Activated CD4-positive, alpha-beta T cell treated with anti-CD3 and anti-CD28 coated beads for 1 hour (primary cell): Measurements from ENCODE around the gene SLC25A24.
"Not testable (repeated sequence)": the region's sequence is repeated elsewhere in the genome, so short reads cannot be mapped to it uniquely, and the experiment has no call there.

Source experiments
- DNase-seq: peaks from one replicate; pipeline ENCODE4 v3.0.0-alpha.2; 2020

SLC25A24 gene

GRCh38 chr1:108133148-108133547, 67.0 kb downstream of the SLC25A24 start:
- not testable (repeated sequence) for DNase-seq

- DNase-seq = not testable (repeated sequence)
Measured at GRCh38 chr1:108132367-108132766, 67.8 kb downstream of the SLC25A24 start.

GRCh38 chr1:108131281-108131680, 68.9 kb downstream of the SLC25A24 start:
- DNase-seq = not testable (repeated sequence)

DNA sequence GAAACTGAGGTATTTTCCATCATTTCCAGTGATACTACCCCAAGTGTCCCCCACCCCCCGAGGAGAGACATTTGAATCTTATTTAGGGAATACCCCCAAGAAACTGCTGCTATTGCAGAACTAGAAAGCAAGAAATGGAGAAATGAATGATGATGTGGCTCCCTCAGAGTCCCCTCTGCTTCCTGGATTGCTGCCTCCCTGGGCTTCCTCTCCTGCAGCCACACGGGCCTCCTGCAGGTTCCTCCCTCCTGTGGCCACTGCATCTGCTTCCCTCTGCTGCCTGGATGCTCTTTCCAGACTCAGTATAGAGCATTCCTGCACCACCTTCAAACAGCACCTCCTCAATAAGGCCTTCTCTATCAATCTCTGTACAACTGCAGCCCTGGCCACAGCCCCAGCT, 69.3 kb downstream of the SLC25A24 start:
- no peak for DNase-seq

DNA sequence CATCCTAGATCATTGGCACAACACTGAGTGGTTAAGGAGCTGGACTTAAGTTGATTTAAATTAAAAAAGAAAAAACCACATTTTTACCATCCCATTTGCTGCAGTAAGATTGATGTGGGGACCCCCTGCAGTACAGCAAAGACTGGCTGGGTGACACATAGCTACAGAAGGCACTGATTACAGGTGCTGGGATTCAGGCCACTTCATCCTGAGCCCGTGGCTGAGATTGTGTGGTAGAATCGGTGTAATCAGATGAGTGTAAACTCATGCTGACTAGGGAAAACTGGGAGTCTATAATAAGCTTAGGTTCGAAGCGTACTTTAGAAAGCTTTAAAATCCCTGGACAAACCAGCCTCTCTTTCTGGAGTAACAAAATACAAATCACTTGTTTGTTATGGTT, 70.1 kb downstream of the SLC25A24 start:
- DNase-seq = no peak

GRCh38 chr1:108125312-108126138, 74.6 kb downstream of the SLC25A24 start:
- peak; percentile 49 for DNase-seq

DNA sequence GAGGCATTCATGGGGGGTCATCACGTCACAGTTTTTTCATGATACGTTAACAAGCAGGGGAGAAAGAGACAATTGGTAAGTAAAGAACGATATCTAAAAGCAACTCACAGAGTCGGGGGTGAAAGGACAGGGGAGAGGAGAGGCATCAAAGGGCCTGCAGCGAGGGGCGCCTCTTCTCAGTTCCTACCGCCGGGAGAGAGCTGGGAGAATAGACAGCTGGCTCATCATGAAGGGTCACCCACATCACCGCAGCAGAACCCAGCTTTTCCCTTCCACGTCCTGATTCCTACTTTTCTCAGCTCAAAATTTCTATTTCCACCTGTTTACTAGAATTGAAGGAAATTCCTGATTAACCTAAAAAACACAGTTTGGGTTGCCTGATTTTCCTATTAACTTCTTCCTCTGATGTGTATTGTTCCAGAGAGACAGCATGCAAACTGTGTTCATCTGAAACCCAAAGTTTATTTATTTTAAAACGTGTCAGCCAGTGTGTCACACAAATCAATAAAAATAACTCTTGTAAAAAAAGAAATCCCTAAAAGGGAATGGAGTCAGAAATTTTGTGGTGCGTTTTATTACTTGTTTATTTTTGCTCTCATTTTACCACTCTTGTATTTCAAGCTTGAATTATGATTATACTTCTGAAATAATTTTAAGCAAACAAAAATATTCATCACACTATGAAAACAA, 75.4 kb downstream of the SLC25A24 start:
- DNase-seq = no peak

GRCh38 chr1:108124023-108124422, 76.1 kb downstream of the SLC25A24 start:
- no peak for DNase-seq

GRCh38 chr1:108121358-108122143, 78.6 kb downstream of the SLC25A24 start:
- DNase-seq = no peak

DNA sequence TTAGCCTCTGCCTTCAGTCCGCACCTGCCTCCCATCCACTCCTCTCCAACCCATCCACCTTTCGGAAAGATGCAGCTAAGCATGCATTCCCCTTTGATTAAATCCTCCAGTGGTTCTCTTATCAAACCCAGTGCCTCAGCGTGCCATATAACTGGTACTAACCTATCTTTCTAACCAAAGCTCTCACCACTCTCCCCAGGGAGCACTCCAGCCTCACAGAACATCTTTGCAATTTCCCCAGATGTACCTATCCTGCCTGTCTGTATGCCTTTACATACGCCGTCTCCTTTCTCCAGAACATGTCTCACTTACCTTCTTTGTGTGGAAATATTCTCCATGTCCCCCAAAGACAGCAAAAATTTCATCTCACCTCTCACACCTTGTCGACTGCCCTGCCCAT, 80.0 kb downstream of the SLC25A24 start:
- DNase-seq = no peak

DNA sequence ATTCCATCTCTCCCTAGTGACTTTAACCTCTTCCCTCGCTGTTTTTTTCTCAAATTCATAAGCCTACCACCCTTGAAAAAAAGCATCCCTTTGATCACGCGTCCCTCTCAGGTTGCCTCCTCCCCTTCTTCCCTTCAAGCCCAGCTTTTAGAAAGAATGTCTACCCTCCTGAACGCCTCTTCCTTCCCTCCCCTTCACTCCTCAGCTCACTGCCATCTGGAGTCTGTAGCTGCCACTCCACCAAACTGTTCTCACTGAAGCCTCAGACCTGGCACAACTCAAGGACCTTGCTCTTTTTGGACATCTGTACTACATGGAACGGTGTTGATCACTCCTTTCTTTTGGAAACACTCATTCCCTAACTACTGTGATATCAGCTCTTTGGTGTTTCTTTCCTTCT, 80.6 kb downstream of the SLC25A24 start:
- DNase-seq = no peak

GRCh38 chr1:108117945-108118902, 81.9 kb downstream of the SLC25A24 start:
- no peak for DNase-seq

- no peak for DNase-seq
Measured at GRCh38 chr1:108117237-108117636, 82.9 kb downstream of the SLC25A24 start.

DNA sequence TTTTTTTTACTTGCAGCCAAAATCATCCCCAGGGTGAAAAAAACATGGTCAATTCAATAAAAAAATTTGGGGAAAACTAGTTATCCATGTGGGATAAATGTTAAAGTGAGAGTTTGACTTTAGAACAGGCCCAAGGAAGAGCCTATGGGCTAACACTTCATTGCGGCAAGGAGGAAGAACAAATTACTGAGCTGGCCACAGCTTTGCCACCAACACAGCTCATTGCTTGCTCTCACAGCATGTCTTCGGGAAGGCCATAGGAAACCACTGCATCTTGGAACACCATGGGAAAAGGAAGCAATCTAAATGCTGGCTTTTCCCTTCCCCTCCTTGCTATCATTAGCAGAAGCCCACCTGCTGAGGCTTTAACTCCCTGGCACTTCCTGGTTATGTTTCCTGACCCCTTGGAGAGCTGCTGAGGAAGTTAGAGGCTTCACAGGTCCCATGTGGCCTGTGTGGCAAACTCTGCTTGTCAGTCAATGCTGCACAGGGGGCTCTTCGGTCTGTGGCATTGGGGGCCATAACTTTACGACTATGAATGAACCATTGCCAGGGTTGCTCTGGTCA, 86.0 kb downstream of the SLC25A24 start:
- DNase-seq = no peak

DNA sequence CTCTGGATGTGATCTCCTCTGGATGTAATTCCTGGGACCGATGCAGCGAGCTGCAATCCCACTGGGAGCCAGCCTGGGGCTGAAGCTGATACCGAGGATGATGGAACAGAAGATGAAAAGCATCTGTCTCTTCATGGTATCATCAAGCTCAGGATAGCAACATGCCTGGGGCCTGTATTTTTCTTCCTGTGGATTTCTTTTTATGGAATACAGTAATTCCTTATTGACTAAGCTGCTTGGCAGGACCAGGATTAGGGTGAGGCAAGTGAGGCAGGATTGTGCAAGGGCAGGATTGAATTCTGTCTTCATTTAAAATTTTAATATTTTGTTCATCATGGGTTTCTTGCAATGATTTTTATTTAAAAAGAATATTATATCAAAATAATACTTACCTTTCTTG, 86.6 kb downstream of the SLC25A24 start:
- DNase-seq = no peak

GRCh38 chr1:108109295-108109973, 90.7 kb downstream of the SLC25A24 start:
- no peak for DNase-seq

GRCh38 chr1:108108119-108108518, 92.0 kb downstream of the SLC25A24 start:
- DNase-seq = no peak

DNA sequence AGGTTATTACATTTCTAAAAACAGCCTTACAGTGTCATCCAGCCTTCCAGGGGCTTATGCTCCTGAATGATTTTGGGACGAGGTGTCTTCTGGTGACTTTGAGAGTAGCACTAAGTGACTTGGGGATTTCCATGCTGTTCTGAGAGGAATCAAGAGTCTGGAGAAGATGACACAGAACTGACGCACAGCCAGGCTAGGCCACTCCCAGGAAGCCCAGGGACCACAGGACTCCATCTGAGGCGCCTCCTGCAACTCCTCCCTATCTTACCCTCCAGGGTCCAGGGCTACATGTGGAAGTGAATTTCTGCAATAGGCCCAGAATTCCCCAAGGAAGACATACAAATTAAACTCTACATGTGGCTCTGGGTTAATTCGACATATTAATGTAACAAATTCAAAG, 92.5 kb downstream of the SLC25A24 start:
- DNase-seq = no peak

- no peak for DNase-seq
Measured at GRCh38 chr1:108106775-108107174, 93.4 kb downstream of the SLC25A24 start.

GRCh38 chr1:108100148-108100547, 100.0 kb downstream of the SLC25A24 start:
- no peak for DNase-seq

- DNase-seq = no peak
Measured at GRCh38 chr1:108097018-108097417, 103.1 kb downstream of the SLC25A24 start.
